Esophagus (tissue), 2 donors: ENCODE results near the gene ABHD10. TPM values are rescaled to one million over a fixed set of nuclear protein-coding genes. Genes with fewer than 3 reads are reported as not detected.

Source experiments
- H3K27ac ChIP-seq, 2 donors: one replicate each; pipeline ENCODE4 v1.5.1; 2013; ENCODE audit warnings: low read depth in 2 of 2, mild to moderate bottlenecking in 2 of 2, inconsistent platforms in 1 of 2, low read length in 1 of 2, moderate library complexity in 1 of 2
- H3K27me3 ChIP-seq, 2 donors: one replicate each; pipeline ENCODE4 v1.6.1; 2013; ENCODE audit warnings: low read length in 2 of 2, control low read depth in 1 of 2, mild to moderate bottlenecking in 1 of 2; ENCODE audit not compliant: insufficient read depth in 2 of 2, control insufficient read depth in 1 of 2
- H3K36me3 ChIP-seq, 2 donors: one replicate each; pipeline ENCODE4 v1.6.1; 2013; ENCODE audit warnings: low read length in 1 of 2; ENCODE audit not compliant: control insufficient read depth in 2 of 2, insufficient read depth in 2 of 2
- H3K4me1 ChIP-seq, 2 donors: one replicate each; pipeline ENCODE4 v1.6.1; 2013; ENCODE audit warnings: low read length in 1 of 2; ENCODE audit not compliant: control insufficient read depth in 2 of 2, insufficient read depth in 2 of 2
- H3K4me3 ChIP-seq, 2 donors: one replicate each; pipeline ENCODE4 v1.5.1; 2013; ENCODE audit warnings: low read length in 2 of 2, mild to moderate bottlenecking in 2 of 2, low read depth in 1 of 2, moderate library complexity in 1 of 2
- H3K9me3 ChIP-seq, 2 donors: one replicate each; pipeline ENCODE4 v1.6.1; 2013; ENCODE audit warnings: mild to moderate bottlenecking in 2 of 2, low read depth in 1 of 2, low read length in 1 of 2, moderate library complexity in 1 of 2; ENCODE audit not compliant: control insufficient read depth in 2 of 2, insufficient read depth in 1 of 2
- WGBS, 2 donors: extraction: QIAGEN DNeasy Blood & Tissue Kit; methylation state at CpG; one replicate each; pipeline ENCODE4 v1.1.7; 2013; 5-methylcytosine and 5-hydroxymethylcytosine counted together
- polyA plus RNA-seq, 2 donors: library from polyadenylated mRNA; stranded (reverse); fragments of 200-250 nt; gene quantifications; one replicate each; pipeline ENCODE4 v1.2.3, GENCODE V29; 2013
- donor health status: healthy with polysubstance abuse.
- donor health status: Bipolar disorder and iron deficiency.

The ABHD10 gene
- polyA plus RNA-seq, 2 donors: 6.9 to 8.1 TPM

GRCh38 chr3:112017091-112017490 lies 38.3 kb downstream of the ABHD10 start:
- H3K27ac ChIP-seq: no peak overlapping the region
- no peak overlapping the region for H3K4me3 ChIP-seq
- H3K4me1 ChIP-seq: no peaks in the 10 kb centered on the region
- H3K9me3 ChIP-seq: no peaks in the 10 kb centered on the region
- no peaks in the 10 kb centered on the region for H3K27me3 ChIP-seq
- H3K36me3 ChIP-seq: no peaks in the 10 kb centered on the region

GRCh38 chr3:112018712-112019111 lies 39.9 kb downstream of the ABHD10 start:
- Histone ChIP-seq H3K9me3 (no peaks in the 10 kb centered on the region), H3K27me3 (no peaks in the 10 kb centered on the region), H3K36me3 (no peaks in the 10 kb centered on the region), H3K27ac (no peak overlapping the region), H3K4me1 (no peaks in the 10 kb centered on the region), H3K4me3 (no peak overlapping the region)
- WGBS, 2 donors: 96 to 97% methylated on average over 4 of the region's 4 CpGs

GRCh38 chr3:112019716-112020115 lies 40.9 kb downstream of the ABHD10 start:
- Histone ChIP-seq H3K27me3 (no peaks in the 10 kb centered on the region), H3K36me3 (no peaks in the 10 kb centered on the region), H3K4me3 (no peak overlapping the region), H3K9me3 (no peaks in the 10 kb centered on the region), H3K4me1 (no peaks in the 10 kb centered on the region), H3K27ac (no peak overlapping the region)
- 68 to 87% methylated on average over 1 of the region's 1 CpG for WGBS, 2 donors

- H3K9me3 ChIP-seq: no peaks in the 10 kb centered on the region
- peaks cover 0 to 2% of the 10 kb centered on the region in 2 donors for H3K27me3 ChIP-seq
- H3K36me3 ChIP-seq: no peaks in the 10 kb centered on the region
- no peak overlapping the region for H3K4me3 ChIP-seq
- WGBS, 2 donors: 85 to 88% methylated on average over 1 of the region's 1 CpG
- H3K27ac ChIP-seq: no peak overlapping the region
- H3K4me1 ChIP-seq: no peaks in the 10 kb centered on the region
These were observed 41.9 kb downstream of the ABHD10 start for GRCh38 chr3:112020674-112021085.

- WGBS, 2 donors: 89 to 90% methylated on average over 4 of the region's 4 CpGs
- H3K27ac ChIP-seq: no peak overlapping the region
- H3K4me3 ChIP-seq: no peak overlapping the region
- no peaks in the 10 kb centered on the region for H3K4me1 ChIP-seq
- no peaks in the 10 kb centered on the region for H3K9me3 ChIP-seq
- no peaks in the 10 kb centered on the region for H3K36me3 ChIP-seq
- peaks cover 0 to 2% of the 10 kb centered on the region in 2 donors for H3K27me3 ChIP-seq
These were observed 48.3 kb downstream of the ABHD10 start for GRCh38 chr3:112027142-112027541.

- Histone ChIP-seq H3K36me3 (no peaks in the 10 kb centered on the region), H3K27me3 (peaks cover 0 to 2% of the 10 kb centered on the region in 2 donors), H3K4me1 (no peaks in the 10 kb centered on the region), H3K27ac (no peak overlapping the region), H3K9me3 (no peaks in the 10 kb centered on the region), H3K4me3 (no peak overlapping the region)
- WGBS, 2 donors: 68 to 76% methylated on average over 4 of the region's 4 CpGs
These were observed 49.0 kb downstream of the ABHD10 start for GRCh38 chr3:112027826-112028225.

GRCh38 chr3:112030901-112031300 lies 52.1 kb downstream of the ABHD10 start:
- Histone ChIP-seq H3K4me3 (no peak overlapping the region), H3K9me3 (no peaks in the 10 kb centered on the region), H3K27ac (no peak overlapping the region), H3K27me3 (no peaks in the 10 kb centered on the region), H3K4me1 (no peaks in the 10 kb centered on the region), H3K36me3 (no peaks in the 10 kb centered on the region)
- WGBS, 2 donors: 94 to 96% methylated on average over 5 of the region's 5 CpGs

GRCh38 chr3:112032098-112032731 lies 53.4 kb downstream of the ABHD10 start:
- no peaks in the 10 kb centered on the region for H3K36me3 ChIP-seq
- H3K27me3 ChIP-seq: no peaks in the 10 kb centered on the region
- no peaks in the 10 kb centered on the region for H3K9me3 ChIP-seq
- no peak overlapping the region for H3K27ac ChIP-seq
- WGBS, 2 donors: 75 to 76% methylated on average over 5 of the region's 5 CpGs
- H3K4me3 ChIP-seq: no peak overlapping the region
- no peaks in the 10 kb centered on the region for H3K4me1 ChIP-seq

- Histone ChIP-seq H3K27me3 (no peaks in the 10 kb centered on the region), H3K36me3 (no peaks in the 10 kb centered on the region), H3K9me3 (no peaks in the 10 kb centered on the region), H3K4me3 (no peak within 1 kb of the TSS), H3K4me1 (no peaks in the 10 kb centered on the region), H3K27ac (no peak within 1 kb of the TSS)
- 95 to 97% methylated on average over 4 of the region's 4 CpGs for WGBS, 2 donors
These were observed 55.6 kb downstream of the ABHD10 start, which contains the start of gene TMPRSS7 for GRCh38 chr3:112034436-112034835. TMPRSS7 (plus strand) TSS chr3:112034736; CDS start chr3:112034846, 110 bp downstream.

- Histone ChIP-seq H3K4me1 (no peaks in the 10 kb centered on the region), H3K27me3 (no peaks in the 10 kb centered on the region), H3K4me3 (no peak overlapping the region), H3K9me3 (no peaks in the 10 kb centered on the region), H3K27ac (no peak overlapping the region), H3K36me3 (no peaks in the 10 kb centered on the region)
- 86 to 88% methylated on average over 3 of the region's 3 CpGs for WGBS, 2 donors
These were observed 56.4 kb downstream of the ABHD10 start for GRCh38 chr3:112035241-112035640.
